Omental fat pad (tissue), 4 donors: ENCODE data around the gene ELL2. TPM values are rescaled to one million over a fixed set of nuclear protein-coding genes. Genes with fewer than 3 reads are reported as not detected.

ENCODE experiments used
- ATAC-seq: fragments of 150-250 bp; one replicate; pipeline ENCODE4 v1.9.1; 2016; ENCODE audit warnings: mild to moderate bottlenecking, moderate library complexity; ENCODE audit not compliant: low FRiP score
- DNase-seq: peaks from one replicate; pipeline ENCODE4 v3.0.0-alpha.2; 2019; ENCODE audit warnings: low spot score
- total RNA-seq, 4 donors: library from RNA; depleted of rRNA; stranded (reverse); fragments of >200 nt; gene quantifications; one replicate each; pipeline ENCODE4 v1.1.0, GENCODE V29; 2016
- TF ChIP-seq, protein P1 (sequence below), 3 donors: fragments of 450-650 bp; IDR thresholded peaks; one replicate each; pipeline ENCODE4 v1.5.1; 2016 to 2017; ENCODE audit warnings: antibody characterized with exemption in 3 of 3, mild to moderate bottlenecking in 3 of 3, moderate library complexity in 2 of 3

The ELL2 gene
- total RNA-seq, 4 donors from 2014 or later: 64.3 to 318 (median 121) TPM

DNA sequence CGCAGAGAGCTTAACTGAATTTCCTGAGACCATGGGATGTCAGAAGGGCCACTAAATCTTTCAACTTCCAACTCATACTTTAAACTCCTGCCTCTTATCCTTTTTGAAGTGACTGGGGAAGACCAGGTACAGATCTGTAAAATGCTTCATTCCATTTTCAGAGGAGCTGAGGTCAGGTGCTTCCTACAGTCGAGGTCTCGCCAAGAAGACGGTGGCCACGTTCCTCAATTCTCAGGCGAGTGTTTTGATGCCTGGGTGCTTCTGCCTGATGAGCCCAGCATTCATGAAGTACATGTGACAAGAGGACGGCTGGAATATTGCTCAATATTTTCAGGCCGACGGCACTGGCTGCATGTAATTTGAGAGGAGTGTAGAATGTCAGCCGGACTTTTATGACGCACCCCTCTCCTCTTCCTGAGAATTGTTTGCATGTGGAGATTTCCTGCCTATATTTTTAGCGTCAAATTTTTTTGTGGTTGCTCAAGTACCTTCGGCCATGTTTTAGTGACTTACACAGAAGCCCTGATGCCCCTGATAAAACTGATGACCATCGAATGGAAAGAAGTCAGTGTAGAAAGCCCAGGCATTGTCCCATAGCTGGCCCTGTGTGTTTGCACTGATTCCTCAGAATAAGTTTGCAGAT, 100.3 kb downstream of the ELL2 start:
- no peak for DNase-seq

DNA sequence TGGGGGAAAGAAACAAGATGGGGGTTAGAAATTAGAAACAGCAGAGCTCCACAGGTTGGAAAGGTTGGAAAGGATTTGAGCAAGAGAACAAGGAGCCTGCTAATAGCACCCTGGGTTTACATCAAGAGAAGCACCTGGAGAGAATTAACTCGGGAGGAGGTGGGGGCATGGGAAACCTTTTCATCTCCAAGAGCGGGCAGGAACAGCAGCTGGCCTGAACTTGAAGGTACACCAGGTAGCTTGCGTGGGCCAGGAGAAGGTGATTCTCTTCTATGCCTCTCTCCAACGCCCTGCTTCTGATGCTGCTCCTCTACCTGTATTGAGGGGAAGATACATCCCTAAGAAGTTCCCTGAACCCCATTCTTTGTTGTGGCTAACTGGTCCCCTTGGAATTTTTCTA, 102.0 kb downstream of the ELL2 start:
- DNase-seq: no peak
- no peak for ATAC-seq
- TF ChIP-seq, protein P1, sequence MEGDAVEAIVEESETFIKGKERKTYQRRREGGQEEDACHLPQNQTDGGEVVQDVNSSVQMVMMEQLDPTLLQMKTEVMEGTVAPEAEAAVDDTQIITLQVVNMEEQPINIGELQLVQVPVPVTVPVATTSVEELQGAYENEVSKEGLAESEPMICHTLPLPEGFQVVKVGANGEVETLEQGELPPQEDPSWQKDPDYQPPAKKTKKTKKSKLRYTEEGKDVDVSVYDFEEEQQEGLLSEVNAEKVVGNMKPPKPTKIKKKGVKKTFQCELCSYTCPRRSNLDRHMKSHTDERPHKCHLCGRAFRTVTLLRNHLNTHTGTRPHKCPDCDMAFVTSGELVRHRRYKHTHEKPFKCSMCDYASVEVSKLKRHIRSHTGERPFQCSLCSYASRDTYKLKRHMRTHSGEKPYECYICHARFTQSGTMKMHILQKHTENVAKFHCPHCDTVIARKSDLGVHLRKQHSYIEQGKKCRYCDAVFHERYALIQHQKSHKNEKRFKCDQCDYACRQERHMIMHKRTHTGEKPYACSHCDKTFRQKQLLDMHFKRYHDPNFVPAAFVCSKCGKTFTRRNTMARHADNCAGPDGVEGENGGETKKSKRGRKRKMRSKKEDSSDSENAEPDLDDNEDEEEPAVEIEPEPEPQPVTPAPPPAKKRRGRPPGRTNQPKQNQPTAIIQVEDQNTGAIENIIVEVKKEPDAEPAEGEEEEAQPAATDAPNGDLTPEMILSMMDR (IDR thresholded peaks at IDR 0.05): no peak

More for the DNA sequence above, 100.3 kb downstream of the ELL2 start:
- no peak for ATAC-seq
- TF ChIP-seq, protein P1 (IDR thresholded peaks at IDR 0.05): no peak

DNA sequence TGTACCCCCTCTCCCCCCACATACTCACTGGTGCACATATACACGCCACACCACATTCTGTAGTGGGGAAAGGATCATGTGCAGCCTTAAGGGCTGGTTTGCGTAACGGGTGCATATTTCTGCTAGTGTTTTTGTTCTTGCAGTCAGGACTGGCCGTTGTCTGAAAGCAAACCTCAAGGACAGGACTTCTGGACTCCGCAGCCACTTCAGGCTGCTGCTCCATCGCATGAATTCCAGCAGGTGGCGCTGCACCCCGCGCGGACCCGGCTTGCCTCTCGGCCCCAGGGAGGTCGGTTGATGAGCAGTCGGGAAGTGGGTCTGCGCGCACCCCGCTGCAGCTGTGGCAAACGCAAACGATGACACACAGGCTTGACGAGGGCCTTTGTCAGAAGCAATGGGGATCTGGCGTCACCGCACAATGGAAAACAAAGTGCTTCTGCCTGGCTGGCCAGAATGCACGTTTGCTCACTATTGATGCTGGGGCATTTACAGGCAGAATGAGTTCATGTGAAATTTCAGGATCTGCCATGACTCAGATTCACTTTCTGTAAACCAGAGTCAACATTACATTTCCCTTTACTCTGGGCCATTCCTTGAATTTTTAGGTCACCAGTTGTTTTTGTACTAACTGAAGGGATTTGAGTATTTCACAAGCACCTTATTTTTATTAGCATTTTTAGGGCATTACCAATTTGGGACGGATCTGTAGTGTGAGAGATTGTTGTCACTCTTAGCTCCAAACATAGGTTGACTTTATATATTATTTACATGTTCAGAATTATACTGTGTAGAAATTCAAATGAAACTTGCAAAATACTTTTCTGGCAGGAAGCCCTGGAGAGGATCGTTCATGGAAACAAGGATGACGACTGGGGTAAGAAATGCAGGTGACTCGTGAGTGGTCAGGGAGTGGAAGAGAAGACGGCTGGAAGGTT, 102.7 kb downstream of the ELL2 start:
- ATAC-seq (peak; percentile 91), DNase-seq (peak; percentile 69)
- TF ChIP-seq, protein P1 (IDR thresholded peaks at IDR 0.05): peak in 2 of 3 donors; percentile 96 to 99

DNA sequence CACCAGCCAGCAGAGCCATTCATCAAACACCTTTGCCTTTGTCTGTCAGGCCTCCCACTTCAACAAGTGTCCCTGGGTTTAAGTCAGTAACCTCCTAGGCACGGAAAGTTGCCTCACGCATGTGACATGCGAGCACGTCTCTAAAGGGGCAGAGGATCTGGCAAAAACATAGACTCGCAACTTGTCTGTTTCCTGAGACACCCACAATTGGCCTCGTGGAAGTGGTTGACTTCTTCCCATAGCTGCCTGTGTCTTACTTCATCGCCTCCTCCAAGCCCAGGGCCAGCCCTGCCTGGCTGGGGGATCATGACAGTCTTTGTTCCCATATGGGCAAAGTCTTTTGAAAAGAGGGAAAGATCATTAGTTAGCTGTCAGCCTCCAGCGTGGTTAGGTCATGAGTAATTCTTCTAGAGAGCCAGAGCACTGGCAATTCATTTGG, 103.6 kb downstream of the ELL2 start:
- ATAC-seq: peak; percentile 72
- DNase-seq: peak; percentile 40
- TF ChIP-seq, protein P1 (IDR thresholded peaks at IDR 0.05): no peak

DNA sequence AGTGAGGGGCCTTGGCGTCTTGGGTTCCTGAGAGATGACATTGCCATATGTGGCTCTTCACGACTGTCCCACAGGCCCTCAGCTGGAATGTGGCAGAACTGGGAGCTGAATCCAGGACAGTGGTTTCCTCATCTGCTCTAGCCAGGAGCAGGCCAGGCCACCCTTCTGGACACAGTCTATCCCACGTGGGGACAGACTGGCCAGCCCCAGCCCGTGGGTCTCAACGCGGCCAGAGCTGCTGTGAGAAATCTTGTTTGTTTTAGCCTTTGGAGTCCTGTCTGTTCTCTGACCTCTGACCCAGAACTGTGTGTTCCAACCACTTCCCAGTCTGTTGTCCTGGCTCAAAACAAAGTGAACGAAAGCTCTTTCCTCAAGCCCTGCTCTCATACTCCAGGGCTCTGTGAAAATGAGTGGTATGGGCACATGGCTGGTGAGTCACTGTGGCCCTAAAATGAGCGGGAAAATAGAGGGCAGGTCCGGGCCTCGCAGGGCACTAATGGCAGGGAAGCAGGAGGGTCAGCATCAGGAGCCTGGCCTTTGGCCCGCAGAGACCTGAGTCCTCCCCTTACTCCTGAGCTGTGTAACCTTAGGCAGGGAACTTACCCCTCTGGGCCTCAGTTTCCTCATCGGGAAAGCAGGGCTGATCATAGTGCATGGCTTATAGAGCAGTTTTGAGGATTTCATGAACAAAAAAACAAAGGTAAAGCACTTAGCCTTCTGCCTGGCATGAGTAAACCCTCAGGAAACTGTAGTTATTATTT, 104.3 kb downstream of the ELL2 start:
- peak; percentile 46 for DNase-seq

DNA sequence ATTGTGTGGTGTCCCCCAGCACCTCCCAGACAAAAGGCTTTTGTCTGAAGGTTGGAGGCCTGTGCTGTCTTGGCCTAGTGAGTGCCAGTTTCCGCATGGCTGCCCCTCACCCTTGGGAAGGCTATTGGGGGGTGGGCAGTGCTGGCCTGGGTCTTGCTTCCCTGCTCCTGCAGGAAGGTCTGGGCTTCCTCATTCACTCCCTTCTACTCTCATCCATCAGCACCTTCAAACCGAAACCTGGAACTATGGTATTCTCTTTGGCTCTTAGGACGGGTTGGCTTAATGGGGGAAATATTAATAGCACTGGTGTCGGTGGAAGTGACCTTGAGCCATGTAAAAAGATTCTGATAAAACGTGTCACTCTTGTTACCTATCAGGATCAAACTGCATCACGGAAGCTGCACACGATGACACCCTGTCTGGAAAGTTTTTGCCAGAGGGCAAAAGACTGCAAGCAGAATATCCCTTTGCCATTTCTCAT, 105.1 kb downstream of the ELL2 start:
- TF ChIP-seq, protein P1 (IDR thresholded peaks at IDR 0.05): no peak
- no peak for ATAC-seq
- no peak for DNase-seq

More for the DNA sequence above, 104.3 kb downstream of the ELL2 start:
- TF ChIP-seq, protein P1 (IDR thresholded peaks at IDR 0.05): no peak
- peak; percentile 12 for ATAC-seq
